Stimulated activated CD8-positive, alpha-beta memory T cell treated with anti-CD3 and anti-CD28 coated beads, Interleukin-4, amount 100 ng/mL, for 4 hours (primary cell): ENCODE results near the gene SYTL3.

ENCODE experiments used
- DNase-seq, 2 donors: peaks; one replicate each; pipeline ENCODE4 v3.0.0-alpha.2; 2020; ENCODE audit warnings: low read depth in 2 of 2, low spot score in 1 of 2

The SYTL3 gene

GRCh38 chr6:158717341-158718330, 67.8 kb downstream of the SYTL3 start:
- no peak for DNase-seq

GRCh38 chr6:158718461-158719046, 68.7 kb downstream of the SYTL3 start:
- no peak for DNase-seq

- no peak for DNase-seq
These were observed 72.4 kb downstream of the SYTL3 start for GRCh38 chr6:158722176-158722729.

- DNase-seq = no peak
These were observed 75.8 kb downstream of the SYTL3 start for GRCh38 chr6:158725704-158726103.

- DNase-seq = no peak
These were observed 80.2 kb downstream of the SYTL3 start for GRCh38 chr6:158729906-158730540.

GRCh38 chr6:158730541-158730907, 80.7 kb downstream of the SYTL3 start:
- no peak for DNase-seq

- DNase-seq = no peak
These were observed 85.2 kb downstream of the SYTL3 start for GRCh38 chr6:158735009-158735408.

- no peak for DNase-seq
These were observed 87.3 kb downstream of the SYTL3 start for GRCh38 chr6:158737082-158737709.

GRCh38 chr6:158737710-158738615, 88.1 kb downstream of the SYTL3 start:
- DNase-seq = no peak

GRCh38 chr6:158739673-158740072, 89.8 kb downstream of the SYTL3 start:
- no peak for DNase-seq

- no peak for DNase-seq
These were observed 93.3 kb downstream of the SYTL3 start for GRCh38 chr6:158743033-158743651.

GRCh38 chr6:158744986-158745430, 95.2 kb downstream of the SYTL3 start:
- no peak for DNase-seq

- no peak for DNase-seq
These were observed 101.4 kb downstream of the SYTL3 start for GRCh38 chr6:158751224-158751623.

- DNase-seq = no peak
These were observed 102.1 kb downstream of the SYTL3 start for GRCh38 chr6:158751921-158752320.

GRCh38 chr6:158752613-158753012, 102.8 kb downstream of the SYTL3 start:
- no peak for DNase-seq

- DNase-seq = no peak
These were observed 104.0 kb downstream of the SYTL3 start for GRCh38 chr6:158753811-158754210.

- DNase-seq = no peak
These were observed 104.9 kb downstream of the SYTL3 start for GRCh38 chr6:158754738-158755137.

GRCh38 chr6:158755636-158756035, 105.8 kb downstream of the SYTL3 start:
- DNase-seq = no peak

GRCh38 chr6:158756126-158756525, 106.3 kb downstream of the SYTL3 start:
- DNase-seq = no peak
